NB4 (cell line): ENCODE measurements around the gene UST.

Source experiments
- POLR2A ChIP-seq: IDR thresholded peaks from 2 replicates; pipeline ENCODE4 v1.6.1; 2011; ENCODE audit warnings: mild to moderate bottlenecking; ENCODE audit not compliant: insufficient read length; ENCODE audit errors: extremely low read depth
- TF ChIP-seq, protein P1 (sequence below): IDR thresholded peaks from one replicate; pipeline ENCODE4 v1.5.1; 2012; ENCODE audit warnings: low read depth, low read length

GRCh38 chr6:148831064-148831463, 84.2 kb downstream of the UST start:
- TF ChIP-seq, protein P1, sequence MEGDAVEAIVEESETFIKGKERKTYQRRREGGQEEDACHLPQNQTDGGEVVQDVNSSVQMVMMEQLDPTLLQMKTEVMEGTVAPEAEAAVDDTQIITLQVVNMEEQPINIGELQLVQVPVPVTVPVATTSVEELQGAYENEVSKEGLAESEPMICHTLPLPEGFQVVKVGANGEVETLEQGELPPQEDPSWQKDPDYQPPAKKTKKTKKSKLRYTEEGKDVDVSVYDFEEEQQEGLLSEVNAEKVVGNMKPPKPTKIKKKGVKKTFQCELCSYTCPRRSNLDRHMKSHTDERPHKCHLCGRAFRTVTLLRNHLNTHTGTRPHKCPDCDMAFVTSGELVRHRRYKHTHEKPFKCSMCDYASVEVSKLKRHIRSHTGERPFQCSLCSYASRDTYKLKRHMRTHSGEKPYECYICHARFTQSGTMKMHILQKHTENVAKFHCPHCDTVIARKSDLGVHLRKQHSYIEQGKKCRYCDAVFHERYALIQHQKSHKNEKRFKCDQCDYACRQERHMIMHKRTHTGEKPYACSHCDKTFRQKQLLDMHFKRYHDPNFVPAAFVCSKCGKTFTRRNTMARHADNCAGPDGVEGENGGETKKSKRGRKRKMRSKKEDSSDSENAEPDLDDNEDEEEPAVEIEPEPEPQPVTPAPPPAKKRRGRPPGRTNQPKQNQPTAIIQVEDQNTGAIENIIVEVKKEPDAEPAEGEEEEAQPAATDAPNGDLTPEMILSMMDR = no peak
- no peak for TF ChIP-seq POLR2A
